Peyer's patch (tissue), 4 donors: ENCODE measurements around the gene SFTPA1. TPM values are rescaled to one million over a fixed set of nuclear protein-coding genes. Genes with fewer than 3 reads are reported as not detected.
"Not testable (repeated sequence)": the region's sequence is repeated elsewhere in the genome, so short reads cannot be mapped to it uniquely, and the experiment has no call there.

Experiments
- DNase-seq, 3 donors: peaks; one replicate each; pipeline ENCODE4 v3.0.0-alpha.2; 2017 to 2019
- H3K27ac ChIP-seq, 4 donors: fragments of 200-600 bp; sonication (generic); one replicate each; pipeline ENCODE4 v1.5.1; 2016 to 2019
- H3K27me3 ChIP-seq, 2 donors: fragments of 200-600 bp; sonication (generic); one replicate each; pipeline ENCODE4 v1.5.1; 2019
- H3K36me3 ChIP-seq, 3 donors: fragments of 200-600 bp; sonication (generic); one replicate each; pipeline ENCODE4 v1.5.1; 2016 to 2019
- H3K4me1 ChIP-seq, 4 donors: fragments of 200-600 bp; sonication (generic); one replicate each; pipeline ENCODE4 v1.5.1; 2016 to 2019
- H3K4me3 ChIP-seq, 4 donors: fragments of 200-600 bp; sonication (generic); 1 replicate in 3 of 4; 2 replicates in 1 of 4; pipeline ENCODE4 v1.5.1; 2016 to 2019; ENCODE audit warnings: mild to moderate bottlenecking in 1 of 4
- H3K9me3 ChIP-seq, 4 donors: fragments of 200-600 bp; sonication (generic); one replicate each; pipeline ENCODE4 v1.5.1; 2016 to 2019; ENCODE audit warnings: mild to moderate bottlenecking in 1 of 4
- POLR2A ChIP-seq, 2 donors: fragments of 450-650 bp; IDR thresholded peaks; one replicate each; pipeline ENCODE4 v1.5.1; 2017; ENCODE audit warnings: antibody characterized with exemption in 2 of 2, mild to moderate bottlenecking in 2 of 2, moderate library complexity in 2 of 2
- total RNA-seq, 4 donors: library from RNA; depleted of rRNA; stranded (reverse); fragments of >200 nt; gene quantifications; one replicate each; pipeline ENCODE4 v1.1.0, GENCODE V29; 2016
- TF ChIP-seq, protein P1 (sequence below), 6 experiments: fragments of 450-650 bp in 4 of 6; fragments of 200-600 bp in 2 of 6; sonication (generic) in 1 of 6; IDR thresholded peaks; one replicate each; pipeline ENCODE4 v1.5.1; 2017 to 2019; ENCODE audit warnings: antibody characterized with exemption in 6 of 6, mild to moderate bottlenecking in 3 of 6, moderate library complexity in 1 of 6

Gene SFTPA1
- total RNA-seq, 4 donors from 2014 or later: not detected

DNA sequence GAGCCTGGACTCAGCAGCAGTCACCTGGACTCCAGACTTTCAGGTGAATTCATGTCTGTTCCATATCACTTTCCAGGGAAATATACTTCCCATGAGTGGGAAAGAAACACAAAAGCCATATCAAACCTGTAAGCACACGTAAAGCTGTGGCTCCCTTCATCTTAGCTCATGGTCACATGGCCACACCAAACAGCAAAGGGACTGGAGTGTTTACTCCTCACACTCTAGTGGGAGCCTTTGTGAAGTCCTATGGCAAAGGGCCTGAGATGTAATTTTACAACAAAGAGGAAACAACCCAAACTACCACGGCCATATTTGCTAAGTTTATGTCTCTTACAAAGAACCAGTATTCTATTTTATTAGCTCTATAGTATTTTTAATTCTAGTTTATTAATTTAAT is 16.3 kb downstream of the SFTPA1 start:
- Histone ChIP-seq H3K4me1 (no peaks in the 10 kb centered on the region), H3K9me3 (no peaks in the 10 kb centered on the region), H3K4me3 (no peak overlapping the region), H3K36me3 (no peaks in the 10 kb centered on the region), H3K27me3 (no peaks in the 10 kb centered on the region), H3K27ac (no peak overlapping the region)
- DNase-seq: no peak
- TF ChIP-seq, protein P1, sequence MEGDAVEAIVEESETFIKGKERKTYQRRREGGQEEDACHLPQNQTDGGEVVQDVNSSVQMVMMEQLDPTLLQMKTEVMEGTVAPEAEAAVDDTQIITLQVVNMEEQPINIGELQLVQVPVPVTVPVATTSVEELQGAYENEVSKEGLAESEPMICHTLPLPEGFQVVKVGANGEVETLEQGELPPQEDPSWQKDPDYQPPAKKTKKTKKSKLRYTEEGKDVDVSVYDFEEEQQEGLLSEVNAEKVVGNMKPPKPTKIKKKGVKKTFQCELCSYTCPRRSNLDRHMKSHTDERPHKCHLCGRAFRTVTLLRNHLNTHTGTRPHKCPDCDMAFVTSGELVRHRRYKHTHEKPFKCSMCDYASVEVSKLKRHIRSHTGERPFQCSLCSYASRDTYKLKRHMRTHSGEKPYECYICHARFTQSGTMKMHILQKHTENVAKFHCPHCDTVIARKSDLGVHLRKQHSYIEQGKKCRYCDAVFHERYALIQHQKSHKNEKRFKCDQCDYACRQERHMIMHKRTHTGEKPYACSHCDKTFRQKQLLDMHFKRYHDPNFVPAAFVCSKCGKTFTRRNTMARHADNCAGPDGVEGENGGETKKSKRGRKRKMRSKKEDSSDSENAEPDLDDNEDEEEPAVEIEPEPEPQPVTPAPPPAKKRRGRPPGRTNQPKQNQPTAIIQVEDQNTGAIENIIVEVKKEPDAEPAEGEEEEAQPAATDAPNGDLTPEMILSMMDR (IDR thresholded peaks at IDR 0.05): no peak
- TF ChIP-seq POLR2A (IDR thresholded peaks at IDR 0.05): no peak

DNA sequence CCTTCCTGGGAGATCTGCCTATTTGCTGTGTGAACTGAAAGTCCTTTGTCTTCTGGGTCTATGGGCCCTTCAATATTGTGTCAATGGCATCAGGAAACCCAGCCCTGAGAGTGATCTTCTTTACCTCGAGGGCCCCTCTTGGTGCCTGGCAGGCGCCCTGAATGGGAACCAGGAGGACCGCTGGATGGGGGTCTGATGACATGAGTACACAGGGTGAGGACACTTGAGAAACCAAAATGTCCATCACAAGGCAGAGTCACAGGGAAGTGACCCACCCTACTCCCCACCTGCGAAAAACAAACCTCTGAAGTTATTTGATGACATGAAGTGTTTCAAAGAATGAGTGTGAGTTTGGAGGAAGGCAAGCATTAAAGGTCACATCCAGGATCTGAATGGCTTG is 17.3 kb downstream of the SFTPA1 start:
- H3K4me1 ChIP-seq: no peaks in the 10 kb centered on the region
- TF ChIP-seq, protein P1 (IDR thresholded peaks at IDR 0.05): no peak
- TF ChIP-seq POLR2A (IDR thresholded peaks at IDR 0.05): no peak
- no peaks in the 10 kb centered on the region for H3K27me3 ChIP-seq
- no peak for DNase-seq
- no peak overlapping the region for H3K4me3 ChIP-seq
- H3K27ac ChIP-seq: no peak overlapping the region
- no peaks in the 10 kb centered on the region for H3K36me3 ChIP-seq
- no peaks in the 10 kb centered on the region for H3K9me3 ChIP-seq

DNA sequence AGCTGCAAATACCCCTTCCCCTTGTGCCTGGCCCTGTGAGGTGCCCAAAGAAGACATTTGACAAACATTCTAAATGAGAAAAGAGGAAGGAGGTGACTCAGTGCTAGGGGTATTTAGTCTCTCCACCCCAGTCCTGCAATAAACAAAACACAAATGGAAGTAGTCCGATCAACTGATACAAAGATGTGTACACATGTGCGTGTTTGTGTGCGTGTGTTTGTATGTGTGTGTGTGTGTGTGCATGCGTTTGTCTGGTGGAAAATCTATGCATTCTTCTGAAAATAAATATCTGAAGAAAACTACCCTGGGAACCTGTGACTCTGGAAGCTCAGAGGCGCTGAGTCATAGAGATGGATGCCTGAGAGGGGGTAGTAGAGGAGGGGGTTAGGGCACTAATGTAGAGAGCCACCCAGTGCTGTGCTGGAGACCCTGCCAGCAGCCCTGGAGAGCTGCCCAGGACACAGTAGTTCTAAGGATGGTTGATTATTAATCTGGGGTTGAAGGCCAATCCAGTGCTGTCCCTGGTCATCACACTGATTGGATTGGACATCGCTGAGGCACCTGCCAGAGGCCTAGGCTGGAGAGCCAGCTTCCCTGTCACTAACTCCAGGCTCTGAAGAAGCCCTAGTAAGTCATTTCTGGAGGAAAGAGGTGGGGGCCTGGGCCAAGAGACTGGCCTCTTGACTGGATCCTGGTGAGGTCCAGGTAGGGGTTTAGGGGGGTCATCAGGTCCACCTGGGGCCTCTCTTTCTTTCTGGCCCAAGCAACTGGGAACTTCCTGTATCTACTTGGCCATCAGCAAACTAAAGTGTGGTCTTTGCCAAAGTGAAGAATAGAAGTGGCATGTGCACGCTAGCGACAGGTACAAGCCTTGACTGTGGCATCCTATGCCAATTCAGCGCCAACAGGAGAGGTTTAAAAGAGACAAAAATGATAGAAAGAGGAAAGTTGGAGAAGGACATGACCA is 18.5 kb downstream of the SFTPA1 start:
- H3K27ac ChIP-seq: no peak overlapping the region
- no peaks in the 10 kb centered on the region for H3K9me3 ChIP-seq
- TF ChIP-seq POLR2A (IDR thresholded peaks at IDR 0.05): no peak
- TF ChIP-seq, protein P1 (IDR thresholded peaks at IDR 0.05): no peak
- H3K27me3 ChIP-seq: no peaks in the 10 kb centered on the region
- no peaks in the 10 kb centered on the region for H3K4me1 ChIP-seq
- H3K36me3 ChIP-seq: no peaks in the 10 kb centered on the region
- DNase-seq: no peak
- no peak overlapping the region for H3K4me3 ChIP-seq

DNA sequence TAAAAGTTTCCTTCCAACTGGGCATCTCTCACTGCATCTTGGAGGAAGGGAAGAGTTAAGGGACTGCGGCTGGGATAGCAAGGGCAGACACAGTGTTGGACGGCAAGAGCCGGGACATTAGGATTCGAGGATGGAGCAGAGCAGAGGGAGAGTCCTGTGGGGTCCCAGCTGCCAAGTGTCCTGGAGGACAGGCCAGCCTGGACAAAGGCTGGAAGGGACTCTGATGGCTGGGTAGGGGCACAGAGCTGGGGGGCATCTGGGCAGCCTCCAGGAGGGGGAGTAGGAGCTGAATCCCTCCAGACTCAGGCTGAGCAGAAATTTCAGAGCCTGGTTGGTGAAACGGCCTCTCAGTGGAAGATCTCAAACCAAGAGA is 19.2 kb downstream of the SFTPA1 start:
- Histone ChIP-seq H3K36me3 (no peaks in the 10 kb centered on the region), H3K27me3 (no peaks in the 10 kb centered on the region), H3K27ac (no peak overlapping the region), H3K4me3 (no peak overlapping the region), H3K9me3 (no peaks in the 10 kb centered on the region), H3K4me1 (no peaks in the 10 kb centered on the region)
- no peak for DNase-seq
- TF ChIP-seq, protein P1 (IDR thresholded peaks at IDR 0.05): no peak
- TF ChIP-seq POLR2A (IDR thresholded peaks at IDR 0.05): no peak

DNA sequence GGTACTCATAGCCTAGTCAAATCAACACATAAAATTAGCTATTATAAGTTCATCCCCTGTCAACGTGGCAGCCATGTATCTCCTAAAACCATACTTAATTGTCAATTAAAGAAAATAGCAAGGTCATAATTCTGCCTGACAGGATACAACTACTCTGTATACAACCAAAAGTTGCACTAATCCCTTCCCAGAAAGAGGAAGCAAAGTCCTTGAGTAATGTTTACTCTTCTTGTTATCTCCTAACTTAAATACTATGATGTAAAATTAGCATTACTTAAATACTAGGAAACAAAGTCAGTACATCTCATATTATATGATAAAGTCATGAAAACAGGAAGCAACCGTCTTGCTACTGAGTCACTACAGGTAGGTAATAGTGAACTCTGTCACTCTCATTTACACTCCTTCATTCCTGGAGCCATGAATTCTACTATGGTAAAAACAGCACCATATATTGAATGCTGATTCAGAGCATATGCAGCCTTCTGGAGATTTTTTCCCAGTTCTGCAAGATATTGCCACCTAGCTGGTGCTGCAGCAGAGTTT is 26.0 kb downstream of the SFTPA1 start:
- not testable (repeated sequence) for H3K27ac ChIP-seq, H3K4me3 ChIP-seq, H3K9me3 ChIP-seq, H3K27me3 ChIP-seq, H3K4me1 ChIP-seq, DNase-seq, H3K36me3 ChIP-seq

DNA sequence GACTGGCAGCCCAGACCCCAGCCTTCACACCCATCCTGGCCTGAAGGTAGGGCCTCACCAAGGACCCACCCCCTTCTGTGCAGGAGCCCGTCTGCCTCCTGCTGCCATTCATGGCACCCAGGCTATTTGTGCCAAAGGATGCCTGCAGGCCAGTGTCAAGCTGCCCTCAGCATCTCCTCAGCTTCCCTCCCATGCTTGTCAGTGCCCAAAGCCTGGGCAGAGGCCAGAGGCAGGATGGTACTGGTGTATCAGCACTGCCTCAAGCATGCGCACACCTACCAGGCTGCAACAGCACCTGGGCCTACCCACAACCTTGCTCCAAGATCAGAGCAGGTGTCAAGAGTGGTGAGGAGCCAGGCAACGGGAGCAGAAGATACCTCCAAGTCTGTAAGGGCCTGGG is 27.6 kb downstream of the SFTPA1 start:
- DNase-seq: no peak
- Histone ChIP-seq H3K4me1 (no peaks in the 10 kb centered on the region), H3K9me3 (no peaks in the 10 kb centered on the region), H3K4me3 (no peak overlapping the region), H3K27ac (no peak overlapping the region), H3K27me3 (no peaks in the 10 kb centered on the region), H3K36me3 (no peaks in the 10 kb centered on the region)
- no peak for TF ChIP-seq POLR2A (IDR thresholded peaks at IDR 0.05)
- TF ChIP-seq, protein P1 (IDR thresholded peaks at IDR 0.05): no peak

DNA sequence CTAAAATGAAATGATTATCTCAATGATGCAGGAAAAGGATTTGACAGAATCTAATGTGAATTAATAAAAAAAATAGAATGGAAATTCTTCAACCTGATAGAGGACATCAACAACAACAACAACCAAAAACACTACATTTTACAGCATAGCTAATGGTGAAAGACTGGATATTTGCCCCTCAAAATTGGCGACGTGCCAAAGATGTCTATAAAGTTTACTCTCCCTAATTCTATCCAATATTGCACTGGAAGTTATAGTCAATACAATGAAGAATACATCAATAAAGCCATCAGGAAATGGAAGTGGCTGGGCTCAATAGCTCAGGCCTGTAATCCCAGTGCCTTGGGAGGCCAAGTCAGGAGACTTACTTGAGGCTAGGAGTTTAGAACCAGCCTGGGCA is 42.0 kb downstream of the SFTPA1 start:
- not testable (repeated sequence) for H3K9me3 ChIP-seq, H3K4me1 ChIP-seq, H3K36me3 ChIP-seq, H3K27ac ChIP-seq, H3K4me3 ChIP-seq, H3K27me3 ChIP-seq, DNase-seq

DNA sequence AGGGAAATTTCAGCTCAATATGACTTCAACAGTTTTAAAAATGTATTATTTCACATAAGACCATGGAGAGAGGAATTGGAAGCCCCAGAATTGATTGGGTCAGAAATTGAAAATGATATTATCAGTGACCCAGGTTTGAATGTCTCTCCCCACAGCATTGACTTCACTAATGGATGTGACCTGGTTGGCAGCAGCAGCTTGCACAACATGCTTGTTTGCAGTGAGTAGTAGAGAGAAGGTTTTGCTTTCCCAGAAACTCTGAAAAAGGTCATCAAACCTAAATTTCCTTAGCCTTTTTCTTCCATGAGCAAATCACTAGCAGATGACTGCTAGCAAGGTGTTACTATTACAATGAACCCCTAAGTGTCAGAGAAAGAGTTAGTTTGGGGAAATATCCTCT is 52.5 kb downstream of the SFTPA1 start:
- not testable (repeated sequence) for H3K36me3 ChIP-seq, H3K4me3 ChIP-seq, H3K27ac ChIP-seq, H3K27me3 ChIP-seq, H3K4me1 ChIP-seq, DNase-seq, H3K9me3 ChIP-seq

DNA sequence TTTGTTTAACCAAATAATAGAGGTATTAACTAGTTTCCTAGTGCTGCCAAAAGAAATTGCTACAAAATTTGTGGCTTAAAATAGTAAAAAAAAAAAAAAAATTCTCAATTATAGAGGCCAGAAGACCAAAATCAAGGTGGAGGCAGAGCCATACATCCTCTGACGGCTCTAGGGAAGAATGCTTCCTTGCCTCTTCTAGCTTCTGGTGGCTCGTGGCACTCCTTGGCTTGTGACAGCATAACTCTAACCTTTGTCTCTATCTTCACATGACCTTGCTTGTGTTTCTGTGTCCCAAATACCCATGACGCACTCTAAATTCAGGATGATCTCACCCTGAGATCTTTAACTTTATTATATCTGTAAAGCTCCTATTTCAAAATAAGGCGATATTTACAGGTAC is 53.9 kb downstream of the SFTPA1 start:
- H3K4me3 ChIP-seq, H3K27me3 ChIP-seq, DNase-seq, H3K27ac ChIP-seq, H3K36me3 ChIP-seq, H3K9me3 ChIP-seq, H3K4me1 ChIP-seq: not testable (repeated sequence)
